HEK293T (cell line): ENCODE results near the gene SLC2A6.

Source experiments
- ELF4 ChIP-seq: fragments of 450-650 bp; IDR thresholded peaks from 2 replicates; pipeline ENCODE4 v1.6.1; 2017; ENCODE audit warnings: antibody characterized with exemption
- FOXA1 ChIP-seq: fragments of 450-650 bp; IDR thresholded peaks from 2 replicates; pipeline ENCODE4 v1.6.1; 2016; ENCODE audit warnings: mild to moderate bottlenecking
- FOXK2 ChIP-seq: fragments of 450-650 bp; IDR thresholded peaks from 2 replicates; pipeline ENCODE4 v1.6.1; 2016; ENCODE audit warnings: mild to moderate bottlenecking
- FOXM1 ChIP-seq: fragments of 450-650 bp; IDR thresholded peaks from 2 replicates; pipeline ENCODE4 v1.6.1; 2017; ENCODE audit warnings: mild to moderate bottlenecking, borderline replicate concordance
- LEF1 ChIP-seq: fragments of 450-650 bp; IDR thresholded peaks from 2 replicates; pipeline ENCODE4 v1.6.1; 2017; ENCODE audit warnings: mild to moderate bottlenecking, borderline replicate concordance
- TARDBP ChIP-seq: fragments of 450-650 bp; IDR thresholded peaks from 2 replicates; pipeline ENCODE4 v1.6.1; 2016

GRCh38 chr9:133437753-133438531 lies 41.0 kb downstream of the SLC2A6 start:
- no peak for TF ChIP-seq TARDBP
- no peak for TF ChIP-seq FOXA1
- no peak for TF ChIP-seq ELF4
- no peak for TF ChIP-seq FOXM1
- no peak for TF ChIP-seq FOXK2
- TF ChIP-seq LEF1 = no peak
